ENCODE measurements around the gene SLC17A2.

GRCh38 chr6:25939593-25939992 lies 9.1 kb upstream of the SLC17A2 start:
- no peak for TF ChIP-seq CTCF (IDR thresholded peaks at IDR 0.05)
- no peak for TF ChIP-seq POLR2A (IDR thresholded peaks at IDR 0.05)
- no peak for TF ChIP-seq POLR2AphosphoS5 (IDR thresholded peaks at IDR 0.05)
